K562 (cell line): ENCODE measurements around the gene UGT3A2. TPM values are rescaled to one million over a fixed set of nuclear protein-coding genes. Genes with fewer than 3 reads are reported as not detected.

Experiments used
- ATAC-seq: fragments of 200-7000 bp; cut with Tn5 transposase; 3 replicates; pipeline ENCODE4 v1.9.1; 2020; ENCODE audit warnings: moderate library complexity
- BruUV-seq: library from RNA; stranded (reverse); fragments of 400-500 nt; replicated peaks from 2 replicates; lab custom pipeline; 2021; lab: Mats Ljungman, UMichigan
- CTCF ChIA-PET: fragments of 300-600 bp; formaldehyde crosslinking; extraction: SDS; loops from one replicate; lab custom pipeline; 2021; ENCODE audit warnings: low intra/inter-chr PET ratio; lab: Yijun Ruan, JAX
- POLR2A ChIA-PET: fragments of 300-600, 350-650 bp; sonication (Branson Sonifier 250); formaldehyde crosslinking; extraction: SDS; loops from one replicate; lab custom pipeline; 2021; ENCODE audit warnings: antibody characterized with exemption, inconsistent platforms; lab: Yijun Ruan, JAX
- DNase-seq, 4 experiments: peaks; one replicate each; pipeline versions ENCODE4 v3.0.0 to v3.0.0-alpha.2; 2011 to 2018; ENCODE audit warnings: low spot score in 3 of 4, mixed read lengths in 3 of 4; ENCODE audit errors: extremely low read depth in 1 of 4
- FAIRE-seq: peaks from 2 replicates; lab custom pipeline; 2011; peaks lifted over from hg19 to GRCh38; lab: Jason Lieb, UNC
- H2AFZ ChIP-seq: 2 replicates; pipeline ENCODE4 v1.6.0; 2011; ENCODE audit warnings: low read depth, low read length, control low read depth, inconsistent platforms
- H3K27ac ChIP-seq: fragments of 200-600 bp; 3 replicates; pipeline ENCODE4 v1.8.0; 2011; ENCODE audit warnings: low read depth, mild to moderate bottlenecking, control low read depth, inconsistent platforms, low read length, moderate library complexity, mixed read lengths; ENCODE audit errors: extremely low read depth
- H3K27me3 ChIP-seq, 2 experiments: fragments of 300-600 bp in 1 of 2; 2 replicates in 1 of 2; 3 replicates in 1 of 2; pipeline versions ENCODE4 v1.6.0 to v1.8.0; 2011; ENCODE audit warnings: inconsistent platforms in 2 of 2, low read length in 2 of 2, mild to moderate bottlenecking in 1 of 2, mixed read lengths in 1 of 2, moderate library complexity in 1 of 2; ENCODE audit not compliant: control insufficient read depth in 2 of 2, insufficient read depth in 2 of 2
- H3K36me3 ChIP-seq: fragments of 300-600 bp; 3 replicates; pipeline ENCODE4 v1.8.0; 2011; ENCODE audit warnings: mild to moderate bottlenecking, low read length, inconsistent platforms; ENCODE audit not compliant: control insufficient read depth, insufficient read depth
- H3K4me1 ChIP-seq, 2 experiments: fragments of 200-600 bp in 1 of 2; replicated peaks in 1 of 2; 2 replicates in 1 of 2; 3 replicates in 1 of 2; pipeline versions ENCODE4 v1.5.1 to v1.8.0; 2011; ENCODE audit warnings: inconsistent platforms in 2 of 2, low read length in 2 of 2, mild to moderate bottlenecking in 1 of 2, mixed read lengths in 1 of 2, moderate library complexity in 1 of 2; ENCODE audit not compliant: control insufficient read depth in 2 of 2, insufficient read depth in 2 of 2
- H3K4me2 ChIP-seq: 2 replicates; pipeline ENCODE4 v1.6.1; 2011; ENCODE audit warnings: low read length, control low read depth, inconsistent platforms, mixed read lengths; ENCODE audit not compliant: insufficient read depth
- H3K4me3 ChIP-seq: fragments of 200-600 bp; sonication (generic), shearing (Covaris generic); 2 replicates; pipeline ENCODE4 v1.5.1; 2016; ENCODE audit warnings: control low read depth, inconsistent platforms
- H3K79me2 ChIP-seq: fragments of 200-600 bp; 3 replicates; pipeline ENCODE4 v1.8.0; 2011; ENCODE audit warnings: low read length, inconsistent platforms; ENCODE audit not compliant: control insufficient read depth, insufficient read depth
- H3K9ac ChIP-seq, 2 experiments: 2 replicates each; pipeline versions ENCODE4 v1.6.0 to v1.6.1; 2011; ENCODE audit warnings: low read depth in 2 of 2, low read length in 2 of 2, control low read depth in 1 of 2, inconsistent platforms in 1 of 2, mild to moderate bottlenecking in 1 of 2, mixed read lengths in 1 of 2; ENCODE audit not compliant: insufficient read depth in 1 of 2
- H3K9me1 ChIP-seq: one replicate; pipeline ENCODE4 v1.6.0; 2011; ENCODE audit warnings: inconsistent platforms, mild to moderate bottlenecking, low read length, moderate library complexity; ENCODE audit not compliant: control insufficient read depth, insufficient read depth
- H3K9me3 ChIP-seq: replicated peaks from 2 replicates; pipeline ENCODE4 v1.5.1; 2011; ENCODE audit warnings: low read depth, low read length, inconsistent platforms; ENCODE audit not compliant: control insufficient read depth, insufficient read depth
- H4K20me1 ChIP-seq: replicated peaks from 2 replicates; pipeline ENCODE4 v1.6.1; 2011; ENCODE audit warnings: low read length, inconsistent platforms, mixed read lengths; ENCODE audit not compliant: control insufficient read depth, insufficient read depth
- DACH1 ChIP-seq: fragments of 450-650 bp; IDR thresholded peaks from 2 replicates; pipeline ENCODE4 v1.6.1; 2018; ENCODE audit not compliant: partially characterized antibody
- GABPB1 ChIP-seq: sonication (generic); formaldehyde crosslinking; IDR thresholded peaks from 2 replicates; pipeline ENCODE4 v1.8.0; 2022; ENCODE audit warnings: mild to moderate bottlenecking, missing genetic modification reagents
- IFI16 ChIP-seq: fragments of 250-450 bp; sonication (Bioruptor Pico); IDR thresholded peaks from 2 replicates; pipeline ENCODE4 v2.1.2; 2022; ENCODE audit warnings: mild to moderate bottlenecking, inconsistent platforms
- MCM2 ChIP-seq: fragments of 450-650 bp; IDR thresholded peaks from 2 replicates; pipeline ENCODE4 v1.6.1; 2017; ENCODE audit warnings: low read depth, mild to moderate bottlenecking
- NFIX ChIP-seq: fragments of 250-450 bp; sonication (Bioruptor Pico); IDR thresholded peaks from 2 replicates; pipeline ENCODE4 v1.4.0; 2020; ENCODE audit warnings: low read depth, mild to moderate bottlenecking, moderate library complexity
- NFXL1 ChIP-seq: fragments of 450-650 bp; formaldehyde crosslinking; IDR thresholded peaks from 2 replicates; pipeline ENCODE4 v1.4.0; 2021; ENCODE audit warnings: mild to moderate bottlenecking
- PTBP1 ChIP-seq: fragments of 200-400 bp; formaldehyde crosslinking; IDR thresholded peaks from 2 replicates; pipeline ENCODE4 v1.6.1; 2017; ENCODE audit warnings: low read depth, low read length
- SMC3 ChIP-seq: conservative IDR thresholded peaks from 2 replicates; pipeline ENCODE4 v1.6.1; 2011; ENCODE audit warnings: low read depth, low read length, improper control_type of control experiment; ENCODE audit not compliant: insufficient read depth
- YY1 ChIP-seq, 3 experiments: IDR thresholded peaks; 2 replicates each; pipeline ENCODE4 v1.6.1; 2011; ENCODE audit warnings: low read length in 2 of 3, mild to moderate bottlenecking in 2 of 3, moderate library complexity in 2 of 3, borderline replicate concordance in 1 of 3, control low read depth in 1 of 3, low read depth in 1 of 3; ENCODE audit not compliant: insufficient read depth in 3 of 3, insufficient replicate concordance in 2 of 3, control insufficient read depth in 1 of 3, insufficient read length in 1 of 3; ENCODE audit errors: extremely low read depth in 1 of 3
- ZNF3 ChIP-seq: fragments of 250-450 bp; sonication (Bioruptor Pico); IDR thresholded peaks from 2 replicates; pipeline ENCODE4 v1.5.0; 2021; ENCODE audit warnings: mild to moderate bottlenecking, moderate library complexity
- ZNF408 ChIP-seq: fragments of 250-450 bp; sonication (Bioruptor Pico); IDR thresholded peaks from 2 replicates; pipeline ENCODE4 v1.4.0; 2020; ENCODE audit warnings: low read depth, mild to moderate bottlenecking, moderate library complexity
- ZNF707 ChIP-seq: fragments of 250-450 bp; sonication (Bioruptor Pico); conservative IDR thresholded peaks from 2 replicates; pipeline ENCODE4 v1.8.0; 2022; ENCODE audit warnings: inconsistent platforms, mild to moderate bottlenecking, moderate library complexity
- WGBS: fragments of 100-300 bp; shearing (Covaris generic); methylation state at CpG from one replicate; pipeline ENCODE4 v1.1.6; 2016; ENCODE audit warnings: low coverage, mixed read lengths; ENCODE audit not compliant: insufficient coverage; ENCODE audit errors: missing lambda C conversion rate; 5-methylcytosine and 5-hydroxymethylcytosine counted together
- in situ Hi-C: fragments of 300-500 bp; cut with MboI; formaldehyde crosslinking; loops from 4 replicates; pipeline ENCODE4 v1.15.0; 2018; ENCODE audit warnings: inconsistent platforms, mixed read lengths
- intact Hi-C: fragments of 100-400 bp; cut with micrococcal nuclease; formaldehyde crosslinking; loops from 2 replicates; pipeline ENCODE4 v1.14.2; 2022
- polyA plus RNA-seq, 8 experiments: library from polyadenylated mRNA; depleted of rRNA in 4 of 8; stranded (reverse) in 5 of 8; unstranded in 3 of 8; fragments of >200 nt; fragmentation: Nextera tagmentation in 2 of 8; fragmentation: Illumina TruSeq in 1 of 8; extraction: Ambion mirVana in 2 of 8; extraction: Trizol in 1 of 8; gene quantifications; 2 replicates each; pipeline versions ENCODE4 v1.2.1 to v1.2.3, GENCODE V29; 2011 to 2014; ENCODE audit warnings: inconsistent platforms in 1 of 8, missing spikeins in 1 of 8
- total RNA-seq, 7 experiments: library from RNA; depleted of rRNA in 6 of 7; stranded (reverse); fragments of >200 nt in 6 of 7; fragmentation: Illumina TruSeq in 2 of 7; extraction: Trizol in 2 of 7; gene quantifications; 2 replicates each; pipeline versions ENCODE4 v1.2.1 to v1.2.3, GENCODE V29; 2011 to 2021; ENCODE audit warnings: low replicate concordance in 1 of 7
- TF ChIP-seq, protein P1 (sequence below): IDR thresholded peaks from 2 replicates; pipeline ENCODE4 v1.6.1; 2011; ENCODE audit not compliant: insufficient read length; ENCODE audit errors: extremely low read depth
- TF ChIP-seq, protein P2 (sequence below): sonication (generic); formaldehyde crosslinking; IDR thresholded peaks from 2 replicates; pipeline ENCODE4 v1.5.0; 2020; ENCODE audit warnings: missing genetic modification reagents
- TF ChIP-seq, protein P3 (sequence below): sonication (generic); formaldehyde crosslinking; IDR thresholded peaks from 2 replicates; pipeline ENCODE4 v1.8.1; 2023; ENCODE audit warnings: mild to moderate bottlenecking, missing genetic modification reagents

UGT3A2 gene
- total and polyA plus RNA-seq, 9 of the 15 experiments (the other 6 are each of a cell fraction or from before 2014, with no cell fraction given) = not detected

DNA sequence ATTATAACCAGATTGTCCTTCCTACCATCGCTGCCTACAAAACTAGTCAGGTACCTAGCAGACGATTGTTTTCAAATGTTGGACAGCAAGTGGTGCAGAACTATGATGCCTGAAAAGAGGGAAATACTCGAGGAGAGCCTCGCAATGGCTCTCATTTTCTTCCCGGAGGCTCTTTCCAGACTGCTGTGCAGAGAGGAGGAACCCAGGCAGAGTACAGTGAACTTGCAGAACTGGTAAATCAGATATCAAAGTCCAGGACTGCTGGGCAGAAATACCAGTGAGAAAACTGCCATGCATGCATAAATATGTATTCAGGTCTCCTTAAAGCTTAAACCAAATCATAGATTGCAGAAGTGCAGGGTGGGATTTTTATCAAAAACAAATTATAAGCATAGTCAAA is 49.1 kb downstream of the UGT3A2 start:
- Histone ChIP-seq H3K9ac (no peak overlapping the region), H3K4me2 (no peak overlapping the region), H3K27ac (no peak overlapping the region), H4K20me1 (no peaks in the 10 kb centered on the region), H3K4me1 (no peaks in the 10 kb centered on the region), H3K9me3 (no peaks in the 10 kb centered on the region), H3K9me1 (no peaks in the 10 kb centered on the region), H2AFZ (no peak overlapping the region), H3K36me3 (no peaks in the 10 kb centered on the region), H3K79me2 (no peaks in the 10 kb centered on the region), H3K4me3 (no peak overlapping the region), H3K27me3 (no peaks in the 10 kb centered on the region)
- POLR2A ChIA-PET = no interaction called here
- WGBS = 0% methylated on average over 5 of the region's 5 CpGs
- intact Hi-C loops = no loop called here
- no peak for DNase-seq
- TF ChIP-seq PTBP1 = no peak
- no peak for TF ChIP-seq IFI16 (CRISPR knock-in tag)
- TF ChIP-seq ZNF408 (CRISPR knock-in tag) = no peak
- TF ChIP-seq NFIX (CRISPR knock-in tag) = no peak
- TF ChIP-seq DACH1 = no peak
- TF ChIP-seq GABPB1 (CRISPR knock-in tag) = no peak
- no peak for TF ChIP-seq YY1 (IDR thresholded peaks at IDR 0.05; ENCODE audit: borderline replicate concordance in 1 of 3, control insufficient read depth in 1 of 3, extremely low read depth in 1 of 3, insufficient read depth in 3 of 3, insufficient read length in 1 of 3, insufficient replicate concordance in 2 of 3, low read depth in 1 of 3, low read length in 2 of 3)
- TF ChIP-seq, protein P1, sequence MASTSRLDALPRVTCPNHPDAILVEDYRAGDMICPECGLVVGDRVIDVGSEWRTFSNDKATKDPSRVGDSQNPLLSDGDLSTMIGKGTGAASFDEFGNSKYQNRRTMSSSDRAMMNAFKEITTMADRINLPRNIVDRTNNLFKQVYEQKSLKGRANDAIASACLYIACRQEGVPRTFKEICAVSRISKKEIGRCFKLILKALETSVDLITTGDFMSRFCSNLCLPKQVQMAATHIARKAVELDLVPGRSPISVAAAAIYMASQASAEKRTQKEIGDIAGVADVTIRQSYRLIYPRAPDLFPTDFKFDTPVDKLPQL = no peak
- TF ChIP-seq, protein P2, sequence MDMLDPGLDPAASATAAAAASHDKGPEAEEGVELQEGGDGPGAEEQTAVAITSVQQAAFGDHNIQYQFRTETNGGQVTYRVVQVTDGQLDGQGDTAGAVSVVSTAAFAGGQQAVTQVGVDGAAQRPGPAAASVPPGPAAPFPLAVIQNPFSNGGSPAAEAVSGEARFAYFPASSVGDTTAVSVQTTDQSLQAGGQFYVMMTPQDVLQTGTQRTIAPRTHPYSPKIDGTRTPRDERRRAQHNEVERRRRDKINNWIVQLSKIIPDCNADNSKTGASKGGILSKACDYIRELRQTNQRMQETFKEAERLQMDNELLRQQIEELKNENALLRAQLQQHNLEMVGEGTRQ = no peak
- TF ChIP-seq, protein P3, sequence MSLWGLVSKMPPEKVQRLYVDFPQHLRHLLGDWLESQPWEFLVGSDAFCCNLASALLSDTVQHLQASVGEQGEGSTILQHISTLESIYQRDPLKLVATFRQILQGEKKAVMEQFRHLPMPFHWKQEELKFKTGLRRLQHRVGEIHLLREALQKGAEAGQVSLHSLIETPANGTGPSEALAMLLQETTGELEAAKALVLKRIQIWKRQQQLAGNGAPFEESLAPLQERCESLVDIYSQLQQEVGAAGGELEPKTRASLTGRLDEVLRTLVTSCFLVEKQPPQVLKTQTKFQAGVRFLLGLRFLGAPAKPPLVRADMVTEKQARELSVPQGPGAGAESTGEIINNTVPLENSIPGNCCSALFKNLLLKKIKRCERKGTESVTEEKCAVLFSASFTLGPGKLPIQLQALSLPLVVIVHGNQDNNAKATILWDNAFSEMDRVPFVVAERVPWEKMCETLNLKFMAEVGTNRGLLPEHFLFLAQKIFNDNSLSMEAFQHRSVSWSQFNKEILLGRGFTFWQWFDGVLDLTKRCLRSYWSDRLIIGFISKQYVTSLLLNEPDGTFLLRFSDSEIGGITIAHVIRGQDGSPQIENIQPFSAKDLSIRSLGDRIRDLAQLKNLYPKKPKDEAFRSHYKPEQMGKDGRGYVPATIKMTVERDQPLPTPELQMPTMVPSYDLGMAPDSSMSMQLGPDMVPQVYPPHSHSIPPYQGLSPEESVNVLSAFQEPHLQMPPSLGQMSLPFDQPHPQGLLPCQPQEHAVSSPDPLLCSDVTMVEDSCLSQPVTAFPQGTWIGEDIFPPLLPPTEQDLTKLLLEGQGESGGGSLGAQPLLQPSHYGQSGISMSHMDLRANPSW (CRISPR knock-in tag) = no peak
- no peak for TF ChIP-seq ZNF3
- TF ChIP-seq SMC3 = no peak
- no peak for TF ChIP-seq MCM2
- TF ChIP-seq ZNF707 (CRISPR knock-in tag) = no peak
- no peak for TF ChIP-seq NFXL1 (CRISPR knock-in tag)
- CTCF ChIA-PET = no interaction called here
- no TSS peak for BruUV-seq
- FAIRE-seq = no peak
- in situ Hi-C loops = no loop called here
- no peak for ATAC-seq
